HuH-7.5 (cell line): ENCODE results near the gene ADPRHL1.
"Not testable (repeated sequence)": the region's sequence is repeated elsewhere in the genome, so short reads cannot be mapped to it uniquely, and the experiment has no call there.

Experiments used
- DNase-seq: peaks from one replicate; pipeline ENCODE4 v3.0.0; 2011; ENCODE audit warnings: low spot score

Gene ADPRHL1

DNA sequence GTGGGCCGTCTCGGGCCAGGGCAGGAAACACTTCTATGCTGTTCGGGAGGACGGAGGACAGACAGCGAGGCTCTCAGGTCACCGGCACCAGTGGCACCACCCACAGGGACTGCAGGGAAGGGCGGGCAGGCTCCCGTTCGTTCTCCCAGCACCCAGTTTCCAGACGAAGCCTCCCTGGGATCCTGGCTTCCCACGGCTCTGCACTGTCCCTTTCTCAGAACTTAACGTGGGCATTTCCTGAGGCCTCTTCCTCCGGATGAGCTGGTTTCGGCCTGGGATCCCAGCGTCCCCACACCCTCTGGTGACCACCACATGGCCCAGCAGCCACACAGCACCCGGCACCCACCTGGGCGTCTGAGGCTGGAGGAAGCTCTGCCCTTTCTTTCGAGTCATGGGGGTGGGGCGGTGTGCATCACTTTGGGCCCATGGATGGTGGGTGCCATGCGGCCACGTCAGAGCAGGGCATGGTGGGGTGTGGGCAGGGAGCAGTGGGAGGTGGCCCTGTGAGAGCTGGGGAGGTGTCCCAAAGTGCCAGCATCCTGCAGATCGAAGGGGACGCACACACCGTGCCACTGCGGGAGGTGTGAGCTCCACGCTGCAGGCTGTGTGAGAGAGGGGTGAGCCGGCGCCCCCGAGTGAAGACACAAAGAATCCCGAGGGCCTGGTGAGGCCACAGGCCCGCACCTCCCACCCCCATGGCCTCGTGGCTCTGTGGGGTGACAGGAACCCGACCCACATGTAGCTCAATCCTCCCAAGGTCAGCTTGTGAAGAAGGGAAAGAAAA is 50.6 kb downstream of the ADPRHL1 start:
- no peak for DNase-seq

DNA sequence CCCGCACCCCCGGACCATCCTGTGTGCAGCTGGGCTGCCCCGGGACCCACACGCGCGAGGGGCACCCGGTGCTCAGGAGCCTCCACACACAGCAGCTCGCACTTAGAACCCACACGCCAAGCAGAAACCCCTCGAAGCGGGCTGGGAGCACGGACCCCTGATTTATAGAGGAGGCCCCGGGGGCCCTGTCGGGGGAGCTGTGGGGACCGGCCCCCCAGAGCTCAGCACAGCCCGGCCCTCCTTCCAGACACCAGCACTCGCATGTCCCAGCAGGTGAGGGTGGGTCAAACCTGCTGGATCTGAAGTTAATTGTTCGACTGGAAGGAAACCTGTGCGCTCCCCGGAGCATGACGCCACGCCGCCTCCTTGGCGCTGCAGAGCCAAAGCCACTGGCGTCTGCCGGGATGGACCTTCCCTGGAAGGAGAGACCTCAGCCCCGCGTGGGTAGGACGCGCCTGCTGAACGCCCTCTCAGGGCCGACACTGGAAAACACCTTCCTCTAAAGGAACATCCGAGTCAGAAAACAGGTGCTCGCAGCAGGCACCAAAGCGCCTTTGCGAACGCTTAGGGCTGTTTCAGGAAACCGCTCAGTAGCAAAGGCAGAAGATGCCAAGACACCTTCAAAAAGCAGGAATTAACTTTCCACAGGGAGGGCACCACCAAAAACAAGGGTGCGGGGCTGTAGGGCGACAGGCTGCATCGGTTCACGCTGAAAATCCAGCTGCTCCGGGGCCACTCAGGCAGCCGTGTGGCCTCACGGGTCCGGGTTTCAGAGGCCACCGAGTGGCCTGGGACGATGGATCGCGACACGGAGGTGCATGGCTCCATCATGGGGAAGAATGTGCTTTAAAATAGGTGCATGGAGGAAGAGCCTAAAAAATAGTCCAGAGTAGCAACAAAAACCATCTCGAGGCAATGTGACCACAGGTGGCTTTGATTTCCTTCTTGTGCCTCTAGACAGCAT is 51.6 kb downstream of the ADPRHL1 start:
- DNase-seq, result no peak

DNA sequence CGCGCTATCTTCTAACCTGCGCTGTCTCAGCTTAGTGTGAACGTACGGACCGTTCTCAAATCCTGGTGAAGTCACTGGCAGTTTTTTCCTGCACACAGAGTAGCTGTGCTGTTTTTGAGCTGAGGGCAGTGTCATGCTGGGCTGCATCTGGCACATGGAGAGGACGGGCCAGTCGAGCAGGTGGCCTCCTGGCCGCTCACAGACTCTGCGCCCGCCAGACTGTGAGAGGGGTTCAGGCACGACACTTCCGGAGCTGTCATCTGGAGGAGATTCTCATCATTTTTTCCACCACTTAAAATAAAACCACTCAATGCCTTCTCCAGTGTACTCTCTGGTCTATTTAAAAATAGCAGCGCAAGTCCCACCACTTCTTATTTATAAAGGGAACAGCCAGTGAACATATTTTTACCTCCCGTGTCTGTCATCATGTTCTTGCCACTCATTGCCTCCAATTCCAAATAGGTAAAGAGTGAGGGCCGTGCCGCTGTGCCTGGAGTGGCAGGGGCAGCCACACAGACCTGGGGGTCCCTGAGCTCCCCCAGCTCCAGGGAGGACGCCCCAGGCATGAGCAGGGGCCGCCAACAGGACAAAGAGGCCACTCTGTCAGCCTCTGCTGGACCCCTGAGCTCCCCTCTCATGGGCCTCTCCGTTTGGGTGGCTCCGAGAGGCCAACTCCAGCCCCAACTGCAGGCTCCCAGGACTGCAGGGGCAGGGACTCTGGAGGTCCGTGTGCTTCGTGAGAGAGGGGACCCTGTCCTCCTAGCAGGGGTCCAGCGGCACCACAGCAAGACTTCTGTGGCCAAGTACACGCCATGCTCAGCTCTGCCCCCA is 52.5 kb downstream of the ADPRHL1 start:
- DNase-seq, result no peak

DNA sequence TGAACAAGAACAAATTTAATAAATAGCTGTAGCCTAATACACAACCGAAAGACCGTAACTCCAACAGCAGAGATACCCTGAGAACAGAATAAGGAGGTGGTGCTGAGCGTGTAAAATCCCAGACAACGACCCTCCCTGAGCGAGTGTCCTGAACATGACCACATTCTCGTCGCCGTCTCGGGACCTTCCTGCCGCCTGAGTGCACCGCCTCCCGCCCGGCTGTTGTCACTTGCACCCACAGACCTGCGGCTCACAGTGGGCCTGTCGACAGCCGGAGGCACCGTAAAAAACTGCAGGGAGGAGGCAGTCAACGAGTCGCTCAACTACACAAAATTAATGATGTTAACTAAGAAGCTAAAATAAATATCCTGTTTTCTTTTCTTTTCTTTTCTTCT is 53.5 kb downstream of the ADPRHL1 start:
- no peak for DNase-seq

DNA sequence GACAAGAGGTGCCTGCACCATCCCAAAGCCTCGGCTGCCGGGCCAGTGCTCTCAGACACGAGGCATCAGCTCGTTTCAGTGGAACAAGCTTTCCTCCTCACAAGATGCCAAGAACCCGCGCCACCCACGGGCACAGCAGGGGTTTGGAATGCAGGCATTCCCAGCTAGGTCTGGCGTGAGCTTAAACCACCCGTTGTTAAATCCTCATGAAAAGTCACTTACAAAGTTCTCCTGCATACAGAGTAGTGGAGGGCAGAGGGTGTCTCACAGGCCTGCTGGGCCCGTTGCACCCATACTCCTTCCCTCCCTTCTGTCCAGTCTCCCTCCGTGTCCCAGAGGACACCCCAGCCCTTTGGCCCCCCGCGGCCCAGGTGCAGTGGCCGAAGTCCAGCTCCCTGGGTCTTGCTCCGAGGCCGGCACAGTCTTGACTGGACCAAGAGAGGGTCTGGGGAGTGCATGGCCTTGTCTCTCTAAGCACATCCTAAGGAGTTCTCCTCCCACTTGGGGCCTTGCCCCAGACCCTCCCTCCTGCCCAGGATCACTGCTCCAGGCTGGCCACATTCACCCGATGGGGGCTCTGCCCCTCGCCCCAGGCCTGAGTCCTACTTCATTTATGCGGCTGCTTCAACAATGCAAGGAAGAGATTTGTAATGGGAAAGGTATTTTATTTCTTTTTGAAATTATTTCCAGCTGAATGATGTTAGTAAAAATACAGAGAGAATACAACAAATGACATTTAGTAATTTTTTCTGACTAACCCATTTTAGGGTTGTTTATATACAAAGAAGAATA is 54.1 kb downstream of the ADPRHL1 start:
- DNase-seq, result no peak

DNA sequence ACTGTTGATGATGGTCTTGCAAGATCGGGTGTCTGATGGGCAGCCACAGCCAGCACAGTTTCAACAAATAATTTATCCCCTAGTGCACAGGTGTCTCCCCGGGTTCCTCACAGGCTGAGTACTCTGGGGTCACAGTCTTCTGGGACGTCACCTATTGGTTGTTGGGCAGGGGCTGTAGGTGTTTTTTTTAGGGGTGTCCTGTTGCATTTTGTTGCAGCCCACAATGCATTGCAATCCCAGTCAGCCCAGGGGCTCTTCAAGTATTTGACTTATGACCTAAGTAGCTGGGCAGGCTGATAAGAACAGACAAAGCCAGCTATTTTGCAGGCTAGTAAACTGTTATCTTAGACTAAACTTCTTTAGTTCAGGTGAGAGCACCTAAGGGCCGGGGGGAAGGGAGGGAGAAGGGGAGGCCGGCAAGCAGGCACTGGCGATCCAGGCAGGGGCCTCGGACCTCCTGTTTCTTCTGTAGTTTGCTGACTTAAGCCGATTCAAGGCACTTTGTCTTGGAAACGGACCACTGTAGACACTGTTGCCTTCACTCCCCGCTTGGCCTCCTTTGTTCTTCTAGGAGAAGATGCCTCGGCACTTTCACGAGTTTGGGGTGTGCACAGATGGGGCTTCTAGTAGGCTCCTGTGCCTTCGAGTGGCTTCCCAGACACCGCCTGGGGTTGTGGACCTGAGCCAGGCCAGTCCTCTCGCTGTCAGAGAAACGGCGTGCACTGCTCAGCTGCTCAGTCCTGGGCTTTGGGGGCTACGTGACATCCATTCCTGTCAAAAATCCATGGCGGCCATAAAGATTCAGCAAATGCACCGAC is 55.5 kb downstream of the ADPRHL1 start:
- no peak for DNase-seq

DNA sequence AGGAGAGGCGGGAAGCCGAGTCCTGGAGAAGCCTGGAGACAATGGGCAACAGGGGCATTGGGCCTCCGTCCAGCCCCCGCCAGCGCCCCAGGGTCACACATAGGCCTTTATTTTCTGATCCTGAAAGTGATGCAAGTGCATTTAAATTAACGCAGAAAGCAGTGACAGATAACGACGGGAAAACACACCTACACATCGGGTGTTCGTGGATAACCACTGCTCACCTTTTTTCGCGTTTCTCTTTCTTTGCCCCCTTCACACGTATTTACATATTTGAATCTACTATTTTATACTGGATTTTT is 59.0 kb downstream of the ADPRHL1 start:
- DNase-seq, result no peak

DNA sequence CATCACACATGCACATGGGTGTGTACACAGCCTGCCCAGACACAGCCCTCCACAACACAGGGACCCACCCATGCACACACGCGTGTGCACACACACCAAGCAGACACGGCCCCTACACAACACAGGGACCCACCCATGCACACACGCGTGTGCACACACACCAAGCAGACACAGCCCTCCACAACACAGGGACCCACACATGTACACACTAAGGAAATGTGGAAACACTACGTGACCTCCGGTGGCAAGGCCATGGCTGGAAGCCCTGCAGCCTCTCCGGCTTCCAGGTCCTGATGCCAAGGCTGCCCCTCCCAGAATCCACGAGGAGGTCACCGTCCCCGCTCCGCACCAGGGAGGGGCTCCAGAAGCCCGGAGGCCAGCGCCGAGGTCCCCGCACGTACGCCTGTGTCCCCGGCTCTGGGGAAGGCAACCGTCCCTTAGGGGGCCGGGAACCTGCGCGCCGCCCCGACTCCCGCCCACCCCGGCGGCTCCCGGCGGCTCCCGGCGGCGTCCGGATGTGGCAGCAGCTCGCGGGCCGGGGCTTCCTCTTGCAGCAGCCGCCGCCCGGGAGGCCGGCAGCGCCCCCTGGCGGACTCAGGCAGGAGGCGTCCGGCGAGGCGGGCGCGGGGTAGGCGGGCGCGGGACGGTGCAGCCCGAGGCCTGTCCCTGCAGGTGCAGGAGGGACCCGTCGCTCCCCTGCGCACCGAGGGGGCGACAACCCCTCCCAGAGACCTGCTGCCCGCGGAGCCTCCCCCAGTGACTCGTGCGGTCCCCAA is 59.5 kb downstream of the ADPRHL1 start:
- DNase-seq, result peak; percentile 52

DNA sequence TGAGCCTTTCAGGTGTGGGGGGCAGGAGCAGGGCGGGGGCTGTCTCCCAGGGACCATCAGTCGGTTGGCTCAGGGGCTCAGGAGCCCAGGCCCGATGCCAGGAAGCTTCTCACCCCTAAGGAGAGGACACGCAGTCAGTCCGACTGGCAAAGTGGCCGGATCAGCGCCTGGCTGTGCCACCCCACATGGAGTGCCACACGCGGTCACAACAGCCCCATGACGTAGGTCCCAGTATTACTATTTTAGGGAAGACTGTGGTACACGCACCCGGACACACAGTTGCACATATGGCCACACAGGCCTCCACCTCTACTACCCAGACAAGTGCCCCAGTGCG is 60.1 kb downstream of the ADPRHL1 start:
- no peak for DNase-seq

DNA sequence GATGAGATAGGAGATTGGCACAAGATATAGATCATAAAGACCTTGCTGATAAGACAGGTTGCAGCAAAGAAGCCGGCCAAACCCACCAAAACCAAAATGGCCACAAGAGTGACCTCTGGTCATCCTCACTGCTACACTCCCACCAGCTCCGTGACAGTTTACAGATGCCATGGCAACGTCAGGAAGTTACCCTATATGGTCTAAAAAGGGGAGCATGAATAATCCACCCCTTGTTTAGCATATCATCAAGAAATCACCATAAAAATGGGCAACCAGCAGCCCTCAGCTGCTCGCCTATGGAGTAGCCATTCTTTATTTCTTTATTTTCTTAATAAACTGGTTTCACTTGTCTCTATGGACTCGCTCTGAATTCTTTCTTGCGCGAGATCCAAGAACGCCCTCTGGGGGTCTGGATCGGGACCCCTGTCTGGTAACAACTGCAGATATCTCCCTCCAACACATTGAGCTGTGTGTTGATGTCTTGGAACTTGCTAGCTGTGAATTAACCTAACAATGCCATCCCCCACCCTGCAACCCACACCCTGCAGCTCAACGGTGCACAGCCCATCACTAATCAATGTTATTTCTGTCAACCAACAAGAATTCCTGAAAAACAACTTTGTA is 62.3 kb downstream of the ADPRHL1 start:
- DNase-seq, result no peak

DNA sequence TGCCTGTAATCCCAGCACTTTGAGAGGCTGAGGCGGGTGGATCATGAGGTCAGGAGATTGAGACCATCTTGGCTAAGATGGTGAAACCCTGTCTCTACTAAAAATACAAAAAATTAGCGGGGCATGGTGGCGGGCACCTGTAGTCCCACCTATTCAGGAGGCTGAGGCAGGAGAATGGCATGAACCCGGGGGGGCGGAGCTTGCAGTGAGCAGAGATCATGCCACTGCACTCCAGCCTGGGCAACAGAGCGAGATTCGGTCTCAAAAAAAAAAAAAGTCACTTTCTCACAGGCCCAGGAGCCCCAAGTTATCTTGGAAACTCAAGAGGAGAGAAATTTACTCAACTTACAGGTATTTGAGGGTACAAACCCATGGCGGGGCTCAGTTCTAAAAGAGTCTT is 63.7 kb downstream of the ADPRHL1 start:
- not testable (repeated sequence) for DNase-seq

DNA sequence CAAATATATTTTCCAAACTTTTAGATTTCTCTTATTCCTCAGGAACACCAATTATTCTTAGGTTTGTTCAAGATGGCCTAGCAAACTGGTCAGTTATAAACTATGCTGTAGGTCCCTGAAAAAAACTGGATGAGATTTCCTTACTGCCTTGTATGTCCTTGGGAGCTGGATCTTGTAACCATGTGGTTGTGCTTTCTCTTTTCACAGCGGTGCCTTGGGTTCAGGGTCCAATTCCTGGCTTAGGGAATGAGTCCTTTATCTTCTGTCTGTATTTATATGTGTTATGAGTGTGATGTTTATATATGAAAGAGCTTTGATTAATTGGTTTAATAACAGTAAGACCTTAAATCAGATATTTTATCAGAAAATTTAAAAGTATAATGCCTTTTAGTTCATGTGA is 65.9 kb downstream of the ADPRHL1 start:
- no peak for DNase-seq

DNA sequence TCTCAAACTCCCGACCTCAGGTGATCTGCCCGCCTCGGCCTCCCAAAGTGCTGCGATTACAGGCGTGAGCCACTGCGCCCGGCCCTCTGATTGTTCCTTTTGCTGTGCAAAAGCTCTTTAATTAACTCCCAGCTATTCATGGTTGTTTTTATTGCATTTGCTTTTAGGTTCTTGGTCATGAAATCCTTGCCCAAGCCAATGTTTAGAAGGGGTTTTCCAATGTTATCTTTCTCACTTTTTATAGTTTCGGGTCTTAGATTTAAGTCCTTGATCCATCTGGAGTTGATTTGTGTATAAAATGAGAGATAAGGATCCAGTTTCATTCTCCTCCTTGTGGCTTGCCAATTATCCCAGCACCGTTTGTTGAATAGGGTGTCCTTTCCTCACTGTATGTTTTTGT is 70.2 kb downstream of the ADPRHL1 start:
- DNase-seq, result no peak

DNA sequence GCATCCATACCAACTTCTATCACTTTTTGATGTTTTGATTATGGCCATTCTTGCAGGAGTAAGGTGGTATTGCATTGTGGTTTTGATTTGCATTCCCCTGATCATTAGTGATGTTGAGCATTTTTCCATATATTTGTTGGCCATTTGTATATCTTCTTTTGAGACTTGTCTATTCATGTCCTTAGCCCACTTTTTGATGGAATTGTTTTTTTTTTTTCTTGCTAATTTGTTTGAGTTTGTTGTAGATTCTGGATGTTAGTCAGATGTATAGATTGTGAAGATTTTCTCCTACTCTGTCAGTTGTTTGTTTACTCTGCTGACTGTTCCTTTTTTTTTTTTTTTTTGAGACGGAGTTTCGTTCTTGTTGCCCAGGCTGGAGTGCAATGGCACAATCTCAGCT is 70.7 kb downstream of the ADPRHL1 start:
- DNase-seq, result not testable (repeated sequence)

DNA sequence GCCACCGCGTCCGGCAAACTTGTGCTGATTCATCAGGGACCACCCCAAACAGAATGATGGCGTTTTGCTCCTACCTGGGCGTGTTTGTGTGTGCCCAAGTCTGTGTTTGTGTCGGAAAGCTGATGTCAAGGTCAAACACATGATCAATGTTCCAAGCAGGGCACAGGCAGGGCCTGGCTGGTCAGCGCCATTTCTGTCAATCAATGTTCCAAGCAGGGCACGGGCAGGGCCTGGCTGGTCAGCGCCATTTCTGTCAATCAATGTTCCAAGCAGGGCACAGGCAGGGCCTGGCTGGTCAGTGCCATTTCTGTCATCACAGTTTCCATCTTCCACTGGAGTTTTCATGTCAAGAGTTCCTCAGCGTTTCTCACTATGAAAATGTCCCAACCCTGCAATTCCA is 74.5 kb downstream of the ADPRHL1 start:
- DNase-seq, result no peak

DNA sequence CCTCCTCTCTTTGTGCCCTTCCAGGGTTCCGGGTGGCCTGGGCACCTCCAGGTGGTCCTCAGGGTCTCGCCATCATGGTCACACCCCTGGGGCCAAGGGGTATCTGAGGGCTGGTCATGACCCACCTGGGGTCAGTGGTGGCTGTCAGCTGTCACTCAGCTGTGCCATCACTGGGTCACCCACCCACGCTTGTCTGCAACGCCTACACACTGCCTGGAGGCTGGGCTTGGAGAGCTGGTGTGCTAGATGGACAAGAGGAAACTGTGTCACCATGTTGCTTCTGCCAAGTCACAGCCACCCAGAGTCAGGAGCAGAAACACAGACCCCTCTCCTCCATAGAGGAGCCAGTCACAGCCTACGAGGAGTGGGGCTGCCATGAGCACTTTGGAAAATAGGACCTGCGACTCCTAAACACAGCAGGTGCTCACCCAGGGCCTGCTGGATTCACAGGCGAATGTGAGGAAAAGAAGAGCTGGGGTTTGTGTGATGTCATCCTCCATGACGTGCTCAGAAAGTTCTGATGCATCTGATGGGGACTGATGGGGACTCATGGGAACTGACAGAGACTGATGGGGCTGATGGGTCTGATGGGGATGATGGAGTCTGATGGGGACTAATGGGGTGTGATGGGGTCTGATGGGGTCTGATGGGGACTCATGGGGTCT is 78.6 kb downstream of the ADPRHL1 start:
- no peak for DNase-seq

DNA sequence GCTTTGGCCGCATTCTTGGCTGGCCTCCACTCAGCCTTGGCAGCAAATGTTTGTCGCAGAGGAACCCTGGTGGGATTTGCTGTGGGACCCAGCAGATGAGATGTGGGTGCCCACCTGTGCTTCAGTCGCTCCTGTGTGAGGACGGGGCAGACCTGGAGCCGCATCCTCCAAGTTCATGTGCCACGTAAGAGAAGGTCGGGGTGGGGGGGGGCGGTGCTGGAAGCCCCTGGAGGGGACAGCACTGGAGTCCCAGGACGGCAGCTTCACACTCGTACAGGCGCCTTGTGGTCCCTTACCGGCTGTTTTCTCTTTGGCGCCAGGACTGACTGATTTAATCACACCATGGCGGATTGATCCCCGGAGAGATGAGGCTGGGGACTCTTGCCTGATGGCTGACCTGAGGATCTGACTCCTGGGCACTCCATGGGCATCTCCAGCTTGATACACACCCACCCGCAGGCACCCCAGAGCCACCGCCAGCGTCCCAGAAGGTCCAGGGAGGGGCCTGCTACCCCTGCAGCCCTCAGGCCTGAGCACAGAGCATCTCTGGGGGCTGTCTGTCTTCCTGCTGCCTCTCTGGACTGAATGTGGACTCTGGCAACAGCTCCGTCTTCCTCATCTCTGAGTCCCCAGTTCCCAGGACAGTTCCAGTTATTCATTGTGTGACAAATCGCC is 79.3 kb downstream of the ADPRHL1 start:
- no peak for DNase-seq

DNA sequence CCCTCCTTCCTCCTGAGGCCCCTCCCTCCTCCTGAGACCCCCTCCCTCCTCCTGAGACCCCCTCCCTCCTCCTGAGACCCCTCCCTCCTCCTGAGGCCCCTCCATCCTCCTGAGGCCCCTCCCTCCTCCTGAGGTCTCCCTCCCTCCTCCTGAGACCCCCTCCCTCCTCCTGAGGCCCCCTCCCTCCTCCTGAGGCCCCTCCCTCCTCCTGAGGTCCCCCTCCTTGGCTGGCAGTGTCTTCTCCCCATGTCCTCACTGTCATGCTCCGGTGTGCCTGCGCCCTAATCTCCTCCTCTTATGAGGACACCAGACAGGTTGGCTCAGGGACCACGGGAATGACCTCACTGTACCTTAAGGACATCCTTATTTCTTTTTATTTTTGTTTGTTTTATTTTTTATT is 81.6 kb downstream of the ADPRHL1 start:
- DNase-seq, result not testable (repeated sequence)

DNA sequence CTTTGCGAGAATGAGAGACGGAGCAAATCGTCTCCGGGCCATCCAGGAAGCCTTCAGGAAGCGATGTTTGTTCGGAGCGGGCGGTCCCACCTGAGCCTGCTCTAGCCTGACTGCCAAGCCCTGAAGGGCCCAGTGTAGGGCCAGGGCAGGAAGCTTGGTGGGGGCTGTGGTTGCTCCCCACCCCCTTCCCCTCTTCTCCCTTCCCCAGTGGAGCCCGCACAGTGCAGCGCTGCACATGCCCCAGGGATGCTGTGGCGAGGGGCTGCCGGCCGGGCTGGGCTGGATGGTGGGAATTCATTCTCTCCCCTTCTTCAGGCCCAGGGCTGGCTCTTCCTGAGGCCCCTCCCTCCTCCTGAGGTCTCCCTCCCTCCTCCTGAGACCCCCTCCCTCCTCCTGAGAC is 82.2 kb downstream of the ADPRHL1 start:
- no peak for DNase-seq
